Measurements from ENCODE around the gene NUP98. TPM values are rescaled to one million over a fixed set of nuclear protein-coding genes. Genes with fewer than 3 reads are reported as not detected.
A peak's percentile ranks its signal among the peaks of the same experiment; 100 is the strongest.

Gene NUP98
- total RNA-seq, 1 experiment from 2014 or later: 82.4 TPM

DNA sequence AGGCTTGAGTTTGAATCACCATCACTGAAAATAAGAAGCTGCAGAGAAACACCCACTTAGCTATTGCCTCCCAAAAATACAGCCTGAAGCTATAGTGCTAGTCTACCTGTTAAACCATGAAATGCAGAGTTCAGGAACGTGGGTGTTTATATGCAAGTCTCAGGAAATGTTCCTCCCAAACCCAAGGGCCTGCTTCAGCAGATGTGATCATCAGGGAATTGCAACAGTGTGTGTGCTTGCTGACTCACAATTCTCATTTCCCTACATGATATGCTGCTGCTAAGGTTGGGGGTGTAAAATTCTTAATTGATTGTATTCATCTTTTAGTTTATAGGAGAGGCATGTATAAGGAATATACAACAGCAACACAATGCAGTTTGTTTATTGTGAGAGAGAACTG is 49.6 kb downstream of the NUP98 start:
- ChIA-PET POLR2A (ENCODE audit: low non-redundant PET) (no interaction called here), CTCF (no interaction called here)
- intact Hi-C loops (cut with micrococcal nuclease; ENCODE audit: unreplicated experiment): no loop called here
- Histone ChIP-seq H3K27me3 (replicated peaks; ENCODE audit: insufficient read depth, low read depth, low read length, poor library complexity) (no peaks in the 10 kb centered on the region), H3K36me3 (ENCODE audit: insufficient read depth, low read length, poor library complexity, severe bottlenecking) (peaks cover 37% of the 10 kb centered on the region), H3K27ac (ENCODE audit: low read depth, low read length, poor library complexity, severe bottlenecking) (no peak overlapping the region), H3K4me3 (ENCODE audit: low read depth, low read length, poor library complexity, severe bottlenecking) (no peak overlapping the region), H3K4me1 (ENCODE audit: insufficient read depth, low read length, poor library complexity, severe bottlenecking) (no peaks in the 10 kb centered on the region), H3K9me3 (ENCODE audit: low read depth, low read length, poor library complexity, severe bottlenecking) (no peaks in the 10 kb centered on the region)
- no TSS peak for BruUV-seq (replicated peaks)
- DNase-seq (ENCODE audit: low spot score): peak; percentile 16
- TF ChIP-seq, protein P1, sequence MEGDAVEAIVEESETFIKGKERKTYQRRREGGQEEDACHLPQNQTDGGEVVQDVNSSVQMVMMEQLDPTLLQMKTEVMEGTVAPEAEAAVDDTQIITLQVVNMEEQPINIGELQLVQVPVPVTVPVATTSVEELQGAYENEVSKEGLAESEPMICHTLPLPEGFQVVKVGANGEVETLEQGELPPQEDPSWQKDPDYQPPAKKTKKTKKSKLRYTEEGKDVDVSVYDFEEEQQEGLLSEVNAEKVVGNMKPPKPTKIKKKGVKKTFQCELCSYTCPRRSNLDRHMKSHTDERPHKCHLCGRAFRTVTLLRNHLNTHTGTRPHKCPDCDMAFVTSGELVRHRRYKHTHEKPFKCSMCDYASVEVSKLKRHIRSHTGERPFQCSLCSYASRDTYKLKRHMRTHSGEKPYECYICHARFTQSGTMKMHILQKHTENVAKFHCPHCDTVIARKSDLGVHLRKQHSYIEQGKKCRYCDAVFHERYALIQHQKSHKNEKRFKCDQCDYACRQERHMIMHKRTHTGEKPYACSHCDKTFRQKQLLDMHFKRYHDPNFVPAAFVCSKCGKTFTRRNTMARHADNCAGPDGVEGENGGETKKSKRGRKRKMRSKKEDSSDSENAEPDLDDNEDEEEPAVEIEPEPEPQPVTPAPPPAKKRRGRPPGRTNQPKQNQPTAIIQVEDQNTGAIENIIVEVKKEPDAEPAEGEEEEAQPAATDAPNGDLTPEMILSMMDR (conservative IDR thresholded peaks at IDR 0.05; ENCODE audit: low read depth, low read length): no peak
- TF ChIP-seq EZH2 (IDR thresholded peaks at IDR 0.05; ENCODE audit: borderline replicate concordance, low read depth, low read length, poor library complexity, severe bottlenecking): no peak

DNA sequence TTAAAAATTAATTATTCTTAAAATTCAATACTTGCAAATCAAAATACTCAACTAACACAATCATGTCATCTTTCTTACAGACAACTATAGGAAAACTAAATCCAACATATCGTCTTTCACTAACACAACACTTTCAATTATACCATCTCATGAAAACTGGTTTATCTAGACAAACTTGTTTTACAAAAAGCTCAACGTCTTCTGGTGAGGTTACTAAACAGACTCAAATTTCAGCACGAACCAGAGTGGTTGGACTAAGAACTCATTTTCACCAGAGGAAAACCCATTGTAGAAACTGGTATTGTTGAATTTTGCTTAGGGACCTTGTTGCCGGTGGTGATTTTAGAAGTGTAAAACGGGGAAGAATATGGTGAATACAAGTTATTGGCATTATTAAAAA is 52.2 kb downstream of the NUP98 start:
- Histone ChIP-seq H3K9me3 (ENCODE audit: low read depth, low read length, poor library complexity, severe bottlenecking) (no peaks in the 10 kb centered on the region), H3K27ac (ENCODE audit: low read depth, low read length, poor library complexity, severe bottlenecking) (no peak overlapping the region), H3K27me3 (replicated peaks; ENCODE audit: insufficient read depth, low read depth, low read length, poor library complexity) (no peaks in the 10 kb centered on the region), H3K36me3 (ENCODE audit: insufficient read depth, low read length, poor library complexity, severe bottlenecking) (peaks cover 34% of the 10 kb centered on the region), H3K4me3 (ENCODE audit: low read depth, low read length, poor library complexity, severe bottlenecking) (no peak overlapping the region), H3K4me1 (ENCODE audit: insufficient read depth, low read length, poor library complexity, severe bottlenecking) (no peaks in the 10 kb centered on the region)
- CTCF ChIA-PET: no interaction called here
- POLR2A ChIA-PET (ENCODE audit: low non-redundant PET): no interaction called here
- no TSS peak for BruUV-seq (replicated peaks)
- DNase-seq (ENCODE audit: low spot score): no peak
- intact Hi-C loops (cut with micrococcal nuclease; ENCODE audit: unreplicated experiment): no loop called here
- TF ChIP-seq, protein P1 (conservative IDR thresholded peaks at IDR 0.05; ENCODE audit: low read depth, low read length): no peak
- no peak for TF ChIP-seq EZH2 (IDR thresholded peaks at IDR 0.05; ENCODE audit: borderline replicate concordance, low read depth, low read length, poor library complexity, severe bottlenecking)

DNA sequence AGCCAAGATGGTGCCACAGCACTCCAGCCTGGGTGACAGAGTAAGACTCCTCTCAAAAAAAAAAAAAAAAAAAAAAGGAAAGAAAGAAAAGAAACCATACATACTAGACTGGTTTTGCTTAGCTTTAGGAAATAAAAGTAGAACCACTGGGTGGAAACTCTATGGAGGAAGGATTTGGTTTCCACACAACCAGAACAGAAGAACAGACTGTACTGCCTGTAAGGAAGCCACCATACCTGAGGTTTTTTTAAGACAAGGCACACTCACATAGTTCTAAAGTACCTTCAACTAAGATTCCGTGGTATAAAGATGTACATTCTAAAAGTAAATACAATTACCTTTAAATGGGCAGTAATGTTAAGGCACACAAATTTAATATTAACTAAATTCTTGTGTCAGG is 58.6 kb downstream of the NUP98 start:
- Histone ChIP-seq H3K27me3 (replicated peaks; ENCODE audit: insufficient read depth, low read depth, low read length, poor library complexity) (no peaks in the 10 kb centered on the region), H3K4me1 (ENCODE audit: insufficient read depth, low read length, poor library complexity, severe bottlenecking) (no peaks in the 10 kb centered on the region), H3K4me3 (ENCODE audit: low read depth, low read length, poor library complexity, severe bottlenecking) (no peak overlapping the region), H3K36me3 (ENCODE audit: insufficient read depth, low read length, poor library complexity, severe bottlenecking) (peaks cover 44% of the 10 kb centered on the region), H3K27ac (ENCODE audit: low read depth, low read length, poor library complexity, severe bottlenecking) (no peak overlapping the region), H3K9me3 (ENCODE audit: low read depth, low read length, poor library complexity, severe bottlenecking) (no peaks in the 10 kb centered on the region)
- ChIA-PET POLR2A (ENCODE audit: low non-redundant PET) (no interaction called here), CTCF (no interaction called here)
- DNase-seq (ENCODE audit: low spot score): no peak
- no TSS peak for BruUV-seq (replicated peaks)
- no peak for TF ChIP-seq EZH2 (IDR thresholded peaks at IDR 0.05; ENCODE audit: borderline replicate concordance, low read depth, low read length, poor library complexity, severe bottlenecking)
- TF ChIP-seq, protein P1 (conservative IDR thresholded peaks at IDR 0.05; ENCODE audit: low read depth, low read length): no peak
- intact Hi-C loops (cut with micrococcal nuclease; ENCODE audit: unreplicated experiment): no loop called here

Measured in A673 (cell line).